Mesendoderm (in vitro differentiated cells): ENCODE measurements around the gene CLTCL1.
"Not testable (repeated sequence)": the region's sequence is repeated elsewhere in the genome, so short reads cannot be mapped to it uniquely, and the experiment has no call there.

Experiments used
- DNase-seq: peaks from one replicate; pipeline ENCODE4 v3.0.0; 2013
- H2AK5ac ChIP-seq: 2 replicates; pipeline ENCODE4 v1.6.1; 2013; ENCODE audit warnings: low read length, inconsistent platforms
- H2BK120ac ChIP-seq: 2 replicates; pipeline ENCODE4 v1.6.1; 2013; ENCODE audit warnings: low read depth, mild to moderate bottlenecking, low read length, moderate library complexity, mixed read lengths
- H2BK15ac ChIP-seq: replicated peaks from 2 replicates; pipeline ENCODE4 v1.6.1; 2013; ENCODE audit warnings: low read depth, mild to moderate bottlenecking, moderate library complexity
- H2BK5ac ChIP-seq: 2 replicates; pipeline ENCODE4 v1.6.1; 2013; ENCODE audit warnings: low read length, inconsistent platforms
- H3K18ac ChIP-seq: 2 replicates; pipeline ENCODE4 v1.6.1; 2013; ENCODE audit warnings: mild to moderate bottlenecking, low read length, mixed read lengths
- H3K23ac ChIP-seq: one replicate; pipeline ENCODE4 v1.6.1; 2013; ENCODE audit warnings: low read length
- H3K27ac ChIP-seq: 2 replicates; pipeline ENCODE4 v1.5.1; 2013; ENCODE audit warnings: low read depth, mild to moderate bottlenecking, inconsistent platforms, low read length, moderate library complexity
- H3K27me3 ChIP-seq: 2 replicates; pipeline ENCODE4 v1.6.1; 2013; ENCODE audit warnings: low read length, control low read depth, mild to moderate bottlenecking, inconsistent platforms; ENCODE audit not compliant: insufficient read depth, poor library complexity
- H3K36me3 ChIP-seq: 2 replicates; pipeline ENCODE4 v1.6.1; 2013; ENCODE audit warnings: low read length, inconsistent platforms; ENCODE audit not compliant: control insufficient read depth, insufficient read depth
- H3K4ac ChIP-seq: one replicate; pipeline ENCODE4 v1.6.1; 2013; ENCODE audit warnings: low read depth, mild to moderate bottlenecking, low read length, moderate library complexity
- H3K4me1 ChIP-seq: 2 replicates; pipeline ENCODE4 v1.6.1; 2013; ENCODE audit warnings: low read depth, low read length, inconsistent platforms; ENCODE audit not compliant: control insufficient read depth
- H3K4me2 ChIP-seq: 2 replicates; pipeline ENCODE4 v1.6.1; 2013; ENCODE audit warnings: low read length
- H3K4me3 ChIP-seq: 2 replicates; pipeline ENCODE4 v1.5.1; 2013; ENCODE audit warnings: mild to moderate bottlenecking, low read length
- H3K56ac ChIP-seq: one replicate; pipeline ENCODE4 v1.6.1; 2013; ENCODE audit warnings: low read length
- H3K79me1 ChIP-seq: 2 replicates; pipeline ENCODE4 v1.6.1; 2013; ENCODE audit warnings: low read length, inconsistent platforms
- H3K79me2 ChIP-seq: 2 replicates; pipeline ENCODE4 v1.6.1; 2013; ENCODE audit warnings: mild to moderate bottlenecking, low read length; ENCODE audit not compliant: control insufficient read depth, insufficient read depth
- H3K9ac ChIP-seq: 2 replicates; pipeline ENCODE4 v1.6.1; 2013; ENCODE audit warnings: low read length, inconsistent platforms
- H4K5ac ChIP-seq: one replicate; pipeline ENCODE4 v1.6.1; 2013; ENCODE audit warnings: low read length
- H4K8ac ChIP-seq: one replicate; pipeline ENCODE4 v1.6.1; 2013; ENCODE audit warnings: low read depth, mild to moderate bottlenecking, control low read depth, low read length, moderate library complexity
- WGBS: extraction: QIAGEN DNeasy Blood & Tissue Kit; methylation state at CpG from one replicate; pipeline ENCODE4 v1.1.7; 2013; ENCODE audit warnings: low lambda C conversion rate, missing lambda C conversion rate; ENCODE audit not compliant: insufficient coverage; ENCODE audit errors: extremely low coverage; 5-methylcytosine and 5-hydroxymethylcytosine counted together

The CLTCL1 gene

GRCh38 chr22:19320136-19320535, 28.6 kb upstream of the CLTCL1 start:
- H3K23ac ChIP-seq, H3K79me2 ChIP-seq, H3K18ac ChIP-seq, H3K4ac ChIP-seq, H2BK120ac ChIP-seq, H4K5ac ChIP-seq, H2BK5ac ChIP-seq, H3K4me3 ChIP-seq, DNase-seq, H2AK5ac ChIP-seq, H4K8ac ChIP-seq, H3K79me1 ChIP-seq, H3K56ac ChIP-seq, H3K27me3 ChIP-seq, H3K4me1 ChIP-seq, H3K4me2 ChIP-seq, H3K36me3 ChIP-seq, H3K27ac ChIP-seq, H2BK15ac ChIP-seq, H3K9ac ChIP-seq: not testable (repeated sequence)
- WGBS, result no CpG with 5 or more reads among the region's 8 CpGs

- Histone ChIP-seq H3K4me2 (no peak overlapping the region), H3K56ac (no peak overlapping the region), H3K36me3 (no peaks in the 10 kb centered on the region), H2AK5ac (no peak overlapping the region), H3K4ac (no peak overlapping the region), H2BK5ac (no peak overlapping the region), H3K23ac (no peak overlapping the region), H3K4me3 (no peak overlapping the region), H3K4me1 (no peaks in the 10 kb centered on the region), H3K79me2 (no peaks in the 10 kb centered on the region), H3K18ac (no peak overlapping the region), H3K27me3 (no peaks in the 10 kb centered on the region), H2BK120ac (no peak overlapping the region), H3K9ac (no peak overlapping the region), H4K8ac (no peak overlapping the region), H3K79me1 (no peaks in the 10 kb centered on the region), H2BK15ac (no peak overlapping the region), H3K27ac (no peak overlapping the region), H4K5ac (no peak overlapping the region)
- DNase-seq, result no peak
Observed at GRCh38 chr22:19319281-19319680, 27.8 kb upstream of the CLTCL1 start.

GRCh38 chr22:19317865-19318264, 26.3 kb upstream of the CLTCL1 start:
- Histone ChIP-seq H3K4me1 (no peaks in the 10 kb centered on the region), H3K4me3 (no peak overlapping the region), H2AK5ac (no peak overlapping the region), H3K79me2 (no peaks in the 10 kb centered on the region), H3K36me3 (no peaks in the 10 kb centered on the region), H3K79me1 (no peaks in the 10 kb centered on the region), H4K8ac (no peak overlapping the region), H3K4ac (no peak overlapping the region), H2BK120ac (no peak overlapping the region), H3K4me2 (no peak overlapping the region), H2BK5ac (no peak overlapping the region), H4K5ac (no peak overlapping the region), H3K27ac (no peak overlapping the region), H3K56ac (no peak overlapping the region), H3K23ac (no peak overlapping the region), H3K9ac (no peak overlapping the region), H3K27me3 (no peaks in the 10 kb centered on the region), H2BK15ac (no peak overlapping the region), H3K18ac (no peak overlapping the region)
- no peak for DNase-seq

DNA sequence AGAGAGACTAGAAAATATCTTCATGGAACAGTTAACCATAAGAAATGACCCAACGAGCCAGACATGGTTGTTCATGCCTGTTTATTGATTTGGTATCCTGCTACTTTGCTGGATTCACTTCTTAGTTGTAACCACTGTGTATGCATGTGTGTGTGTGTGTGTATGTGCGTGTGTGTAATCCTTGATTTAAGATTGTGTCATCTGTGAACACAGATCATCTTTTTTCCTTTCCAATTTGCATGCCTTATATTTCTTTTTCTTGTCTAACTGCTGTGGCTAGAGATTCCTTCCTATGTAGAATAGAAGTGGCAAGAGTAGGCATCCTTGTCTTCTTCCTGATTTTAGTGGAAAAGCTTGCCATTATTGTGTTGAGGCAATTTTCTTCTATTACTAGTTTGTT, 16.4 kb upstream of the CLTCL1 start:
- Histone ChIP-seq H2AK5ac (no peak overlapping the region), H4K5ac (no peak overlapping the region), H4K8ac (no peak overlapping the region), H2BK120ac (no peak overlapping the region), H3K79me1 (no peaks in the 10 kb centered on the region), H3K56ac (no peak overlapping the region), H3K4ac (no peak overlapping the region), H3K27me3 (no peaks in the 10 kb centered on the region), H3K4me2 (no peak overlapping the region), H2BK5ac (no peak overlapping the region), H3K4me1 (no peaks in the 10 kb centered on the region), H3K79me2 (no peaks in the 10 kb centered on the region), H3K4me3 (no peak overlapping the region), H2BK15ac (no peak overlapping the region), H3K18ac (no peak overlapping the region), H3K23ac (no peak overlapping the region), H3K27ac (no peak overlapping the region), H3K9ac (no peak overlapping the region), H3K36me3 (no peaks in the 10 kb centered on the region)
- WGBS, result no CpG with 5 or more reads among the region's 2 CpGs
- no peak for DNase-seq

- not testable (repeated sequence) for H3K56ac ChIP-seq, H3K79me1 ChIP-seq, H3K4me1 ChIP-seq, H4K8ac ChIP-seq, H3K18ac ChIP-seq, H3K23ac ChIP-seq, H2BK15ac ChIP-seq, H3K4ac ChIP-seq, H2BK120ac ChIP-seq, H3K4me3 ChIP-seq, H3K9ac ChIP-seq, H2AK5ac ChIP-seq, H3K4me2 ChIP-seq, H3K79me2 ChIP-seq, H4K5ac ChIP-seq, H3K36me3 ChIP-seq, H3K27ac ChIP-seq, H3K27me3 ChIP-seq, DNase-seq, H2BK5ac ChIP-seq
- WGBS, result no CpG with 5 or more reads among the region's 6 CpGs
Observed at GRCh38 chr22:19306535-19306934, 15.0 kb upstream of the CLTCL1 start.

- Histone ChIP-seq H3K79me2 (no peaks in the 10 kb centered on the region), H4K5ac (no peak overlapping the region), H3K36me3 (no peaks in the 10 kb centered on the region), H3K4me1 (no peaks in the 10 kb centered on the region), H3K18ac (no peak overlapping the region), H3K23ac (no peak overlapping the region), H3K27ac (no peak overlapping the region), H2AK5ac (no peak overlapping the region), H2BK5ac (no peak overlapping the region), H3K56ac (no peak overlapping the region), H3K4me3 (no peak overlapping the region), H3K4me2 (no peak overlapping the region), H4K8ac (no peak overlapping the region), H2BK15ac (no peak overlapping the region), H3K27me3 (no peaks in the 10 kb centered on the region), H3K4ac (no peak overlapping the region), H3K79me1 (no peaks in the 10 kb centered on the region), H2BK120ac (no peak overlapping the region), H3K9ac (no peak overlapping the region)
- no CpG with 5 or more reads among the region's 5 CpGs for WGBS
- no peak for DNase-seq
Observed at GRCh38 chr22:19304547-19304946, 13.0 kb upstream of the CLTCL1 start.
